Neural crest cell (in vitro differentiated cells): ENCODE measurements around the gene NOS1AP. TPM values are rescaled to one million over a fixed set of nuclear protein-coding genes. Genes with fewer than 3 reads are reported as not detected.
A peak's percentile ranks its signal among the peaks of the same experiment; 100 is the strongest.

ENCODE experiments used
- DNase-seq: peaks from one replicate; pipeline ENCODE4 v3.0.0; 2021; ENCODE audit warnings: low read depth, mixed read lengths, low spot score
- H3K27ac Mint-ChIP-seq: one replicate; pipeline ENCODE4 v1.8.0; 2021; ENCODE audit warnings: mild to moderate bottlenecking, mixed read lengths; ENCODE audit not compliant: unreplicated experiment
- H3K27me3 Mint-ChIP-seq: 2 replicates; pipeline ENCODE4 v1.8.0; 2021; ENCODE audit warnings: low read depth, mild to moderate bottlenecking, mixed read lengths
- H3K36me3 Mint-ChIP-seq: 2 replicates; pipeline ENCODE4 v1.8.0; 2021; ENCODE audit warnings: low read depth, mild to moderate bottlenecking, mixed read lengths
- H3K4me1 Mint-ChIP-seq: 2 replicates; pipeline ENCODE4 v1.8.0; 2021; ENCODE audit warnings: mixed read lengths
- H3K4me3 Mint-ChIP-seq: one replicate; pipeline ENCODE4 v1.8.0; 2021; ENCODE audit warnings: mild to moderate bottlenecking, mixed read lengths
- H3K9me3 Mint-ChIP-seq: 2 replicates; pipeline ENCODE4 v1.8.0; 2021; ENCODE audit warnings: mixed read lengths
- total RNA-seq: library from RNA; stranded (reverse); gene quantifications from 2 replicates; pipeline ENCODE4 v1.2.1, GENCODE V29; 2021
- TF ChIP-seq, protein P1 (sequence below): fragments of 200-600 bp; sonication (generic); conservative IDR thresholded peaks from 2 replicates; pipeline ENCODE4 v1.5.0; 2021; ENCODE audit warnings: antibody characterized with exemption, mild to moderate bottlenecking

Gene NOS1AP
- total RNA-seq, 1 donor from 2014 or later: 7.0 TPM

DNA sequence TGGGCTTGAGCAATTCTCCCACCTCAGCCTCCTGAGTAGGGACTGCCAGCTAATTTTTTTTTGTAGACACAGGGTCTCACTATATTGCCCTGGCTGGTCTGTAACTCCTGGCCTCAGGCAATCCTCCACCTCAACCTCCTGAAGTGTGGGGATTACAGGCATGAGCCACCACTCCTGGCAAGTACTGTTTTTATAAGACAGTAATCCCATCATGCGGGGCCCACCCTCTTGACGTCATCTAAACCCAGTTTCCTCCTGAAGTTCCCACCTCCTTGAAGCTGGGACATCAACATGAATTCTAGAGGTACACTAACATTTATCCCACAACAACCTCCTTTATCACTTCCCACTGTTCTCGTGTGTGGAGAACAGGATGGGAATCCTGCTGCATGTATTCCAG lies 202.5 kb downstream of the NOS1AP start:
- H3K4me3 Mint-ChIP-seq: no peak overlapping the region
- no peak for DNase-seq
- no peak overlapping the region for H3K27ac Mint-ChIP-seq
- peaks cover under 1% of the 10 kb centered on the region for H3K9me3 Mint-ChIP-seq
- H3K4me1 Mint-ChIP-seq: peaks cover 4% of the 10 kb centered on the region
- no peaks in the 10 kb centered on the region for H3K36me3 Mint-ChIP-seq
- TF ChIP-seq, protein P1, sequence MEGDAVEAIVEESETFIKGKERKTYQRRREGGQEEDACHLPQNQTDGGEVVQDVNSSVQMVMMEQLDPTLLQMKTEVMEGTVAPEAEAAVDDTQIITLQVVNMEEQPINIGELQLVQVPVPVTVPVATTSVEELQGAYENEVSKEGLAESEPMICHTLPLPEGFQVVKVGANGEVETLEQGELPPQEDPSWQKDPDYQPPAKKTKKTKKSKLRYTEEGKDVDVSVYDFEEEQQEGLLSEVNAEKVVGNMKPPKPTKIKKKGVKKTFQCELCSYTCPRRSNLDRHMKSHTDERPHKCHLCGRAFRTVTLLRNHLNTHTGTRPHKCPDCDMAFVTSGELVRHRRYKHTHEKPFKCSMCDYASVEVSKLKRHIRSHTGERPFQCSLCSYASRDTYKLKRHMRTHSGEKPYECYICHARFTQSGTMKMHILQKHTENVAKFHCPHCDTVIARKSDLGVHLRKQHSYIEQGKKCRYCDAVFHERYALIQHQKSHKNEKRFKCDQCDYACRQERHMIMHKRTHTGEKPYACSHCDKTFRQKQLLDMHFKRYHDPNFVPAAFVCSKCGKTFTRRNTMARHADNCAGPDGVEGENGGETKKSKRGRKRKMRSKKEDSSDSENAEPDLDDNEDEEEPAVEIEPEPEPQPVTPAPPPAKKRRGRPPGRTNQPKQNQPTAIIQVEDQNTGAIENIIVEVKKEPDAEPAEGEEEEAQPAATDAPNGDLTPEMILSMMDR: no peak
- H3K27me3 Mint-ChIP-seq: no peaks in the 10 kb centered on the region

DNA sequence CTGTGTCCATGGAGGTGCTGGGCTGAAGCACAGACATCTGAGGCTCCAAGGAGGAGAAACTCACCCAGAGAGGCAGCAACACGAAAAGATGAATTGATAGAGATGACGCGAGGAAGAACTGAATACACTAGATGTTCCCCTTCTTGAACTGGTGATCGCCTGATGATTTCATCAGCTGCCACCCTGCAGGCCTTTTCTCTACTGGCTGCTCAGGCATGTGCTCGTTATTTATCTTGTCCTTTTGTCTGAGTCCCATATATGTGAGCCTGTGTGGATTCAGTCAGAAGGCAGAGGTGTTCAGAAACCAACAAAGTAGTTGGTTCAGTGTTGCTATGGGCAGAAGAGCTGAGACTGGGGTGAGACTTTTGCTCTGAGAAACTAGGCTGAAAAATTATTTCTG lies 202.9 kb downstream of the NOS1AP start:
- no peak overlapping the region for H3K4me3 Mint-ChIP-seq
- H3K9me3 Mint-ChIP-seq: no peaks in the 10 kb centered on the region
- H3K27me3 Mint-ChIP-seq: no peaks in the 10 kb centered on the region
- TF ChIP-seq, protein P1: no peak
- no peak for DNase-seq
- H3K4me1 Mint-ChIP-seq: peaks cover 4% of the 10 kb centered on the region
- peak overlapping the region; percentile 67 for H3K27ac Mint-ChIP-seq
- no peaks in the 10 kb centered on the region for H3K36me3 Mint-ChIP-seq

DNA sequence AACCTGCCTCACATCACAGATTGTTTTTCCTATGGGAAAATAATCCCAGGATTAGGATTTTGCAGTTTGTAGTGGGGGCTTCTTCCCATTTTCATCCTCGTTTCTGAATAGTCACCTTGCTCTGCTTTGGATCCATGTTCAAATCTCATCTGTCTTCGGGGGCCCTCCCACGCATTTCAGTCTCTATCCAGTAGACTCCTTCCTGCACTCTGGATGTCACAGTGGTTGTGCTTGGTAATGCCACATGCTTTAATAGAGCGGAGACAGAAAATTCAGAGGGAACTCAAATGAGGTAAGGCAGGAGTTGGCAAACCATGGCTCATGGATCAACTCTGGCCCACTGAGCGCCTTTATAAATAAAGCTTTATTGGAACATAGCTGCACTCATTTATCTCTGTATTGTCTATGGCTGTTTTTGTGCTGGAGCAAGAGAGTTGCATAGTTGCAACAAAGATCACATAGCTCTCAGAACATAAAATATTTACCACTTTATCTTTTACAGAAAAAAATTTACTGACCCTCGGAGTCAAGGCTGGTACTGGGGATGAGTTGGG lies 206.2 kb downstream of the NOS1AP start:
- TF ChIP-seq, protein P1: no peak
- no peak overlapping the region for H3K27ac Mint-ChIP-seq
- H3K4me1 Mint-ChIP-seq: peaks cover 4% of the 10 kb centered on the region
- H3K9me3 Mint-ChIP-seq: no peaks in the 10 kb centered on the region
- peak overlapping the region; percentile 8 for H3K4me3 Mint-ChIP-seq
- no peaks in the 10 kb centered on the region for H3K36me3 Mint-ChIP-seq
- H3K27me3 Mint-ChIP-seq: no peaks in the 10 kb centered on the region
- no peak for DNase-seq

DNA sequence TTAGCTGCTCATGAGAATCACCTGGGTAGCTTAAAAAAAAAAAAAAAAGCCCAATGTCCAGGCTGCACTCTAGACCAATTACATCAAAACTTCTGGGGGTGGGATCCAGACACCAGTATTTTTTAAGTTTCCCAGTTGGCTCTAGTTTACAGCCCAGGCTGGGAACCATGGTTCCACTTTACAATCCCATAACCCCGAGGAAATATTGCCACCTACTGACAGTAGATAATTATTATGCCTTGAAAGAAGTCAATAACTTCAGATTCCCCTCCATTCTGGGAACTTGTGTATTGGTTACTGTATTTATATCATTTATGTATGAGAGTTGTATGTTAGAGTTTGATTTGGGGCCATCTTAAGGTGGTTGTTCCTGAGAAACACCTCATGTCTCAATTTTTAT lies 207.0 kb downstream of the NOS1AP start:
- no peak overlapping the region for H3K27ac Mint-ChIP-seq
- TF ChIP-seq, protein P1: peak; percentile 53
- H3K4me3 Mint-ChIP-seq: no peak overlapping the region
- H3K36me3 Mint-ChIP-seq: no peaks in the 10 kb centered on the region
- no peaks in the 10 kb centered on the region for H3K9me3 Mint-ChIP-seq
- DNase-seq: no peak
- H3K27me3 Mint-ChIP-seq: no peaks in the 10 kb centered on the region
- H3K4me1 Mint-ChIP-seq: peaks cover 4% of the 10 kb centered on the region

DNA sequence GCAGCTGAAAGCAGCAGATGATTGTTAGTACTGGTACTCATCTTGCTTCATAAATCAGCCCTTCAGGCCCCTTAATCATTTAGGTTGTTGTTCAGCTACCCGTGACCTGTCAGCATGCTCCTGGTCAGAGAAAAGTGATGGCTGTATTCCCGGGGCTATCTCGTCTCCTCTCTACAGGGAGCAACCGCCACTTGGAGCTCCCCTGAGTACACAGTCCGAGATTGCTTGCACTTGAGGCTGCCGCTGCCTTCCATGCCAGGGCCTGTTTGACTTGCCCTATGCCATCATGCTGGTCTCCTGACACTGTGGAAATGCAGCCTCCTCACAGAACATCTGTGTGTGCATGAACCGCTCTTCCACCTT lies 209.6 kb downstream of the NOS1AP start:
- Mint-ChIP-seq H3K27ac (no peak overlapping the region), H3K4me1 (peaks cover 4% of the 10 kb centered on the region), H3K9me3 (no peaks in the 10 kb centered on the region), H3K4me3 (no peak overlapping the region), H3K27me3 (no peaks in the 10 kb centered on the region), H3K36me3 (no peaks in the 10 kb centered on the region)
- no peak for DNase-seq
- TF ChIP-seq, protein P1: no peak
